DMS 273 treated with DMSO at 0.1 percent for 48 hours (cell line): ENCODE measurements around the gene HOMEZ.
"Not testable (repeated sequence)": the region's sequence is repeated elsewhere in the genome, so short reads cannot be mapped to it uniquely, and the experiment has no call there.

Experiments
- DNase-seq: peaks from one replicate; lab custom pipeline; 2025; lab: John Stamatoyannopoulos, UW

The HOMEZ gene

GRCh38 chr14:23286020-23286901 lies at the start of gene HOMEZ:
Gene HOMEZ (minus strand): TSS chr14:23286132. CDS start chr14:23285952, 180 bp downstream.
- DNase-seq, result peak; percentile 98

- no peak for DNase-seq
Observed at GRCh38 chr14:23335623-23336022, 49.7 kb upstream of the HOMEZ start.

- DNase-seq, result peak; percentile 56
Observed at GRCh38 chr14:23327947-23328744, 42.2 kb upstream of the HOMEZ start.

GRCh38 chr14:23326491-23327332 lies 40.8 kb upstream of the HOMEZ start:
- no peak for DNase-seq

GRCh38 chr14:23325746-23326145 lies 39.8 kb upstream of the HOMEZ start:
- not testable (repeated sequence) for DNase-seq

- DNase-seq, result no peak
Observed at GRCh38 chr14:23324993-23325392, 39.1 kb upstream of the HOMEZ start.

- DNase-seq, result no peak
Observed at GRCh38 chr14:23324455-23324846, 38.5 kb upstream of the HOMEZ start.

GRCh38 chr14:23323838-23324454 lies 38.0 kb upstream of the HOMEZ start:
- no peak for DNase-seq

- DNase-seq, result no peak
Observed at GRCh38 chr14:23322568-23323517, 36.9 kb upstream of the HOMEZ start.

GRCh38 chr14:23321572-23322547 lies 35.9 kb upstream of the HOMEZ start:
- DNase-seq, result no peak

- peak; percentile 99 for DNase-seq
Observed at GRCh38 chr14:23320584-23321571, 34.9 kb upstream of the HOMEZ start, which contains the start of gene PABPN1. Gene PABPN1 (plus strand): TSS chr14:23321457. CDS start chr14:23321470, 13 bp downstream.

- DNase-seq, result no peak
Observed at GRCh38 chr14:23319746-23320583, 34.0 kb upstream of the HOMEZ start.

GRCh38 chr14:23316300-23316699 lies 30.4 kb upstream of the HOMEZ start:
- DNase-seq, result no peak

- DNase-seq, result no peak
Observed at GRCh38 chr14:23310546-23310945, 24.6 kb upstream of the HOMEZ start.

- DNase-seq, result no peak
Observed at GRCh38 chr14:23308721-23309445, 23.0 kb upstream of the HOMEZ start.
